H1 (cell line): ENCODE data around the gene ELMO1.

Experiments used
- CHD2 ChIP-seq: IDR thresholded peaks from 2 replicates; pipeline ENCODE4 v1.6.1; 2012; ENCODE audit warnings: low read length, improper control_type of control experiment
- EGR1 ChIP-seq: IDR thresholded peaks from 2 replicates; pipeline ENCODE4 v1.6.1; 2011; ENCODE audit warnings: low read depth, low read length, borderline replicate concordance
- POLR2A ChIP-seq, 2 experiments: IDR thresholded peaks; 1 replicate in 1 of 2; 2 replicates in 1 of 2; pipeline ENCODE4 v1.6.1; 2011; ENCODE audit warnings: low read depth in 2 of 2, low read length in 2 of 2, mild to moderate bottlenecking in 2 of 2; ENCODE audit errors: control extremely low read depth in 1 of 2
- RFX5 ChIP-seq: IDR thresholded peaks from 2 replicates; pipeline ENCODE4 v1.6.1; 2011; ENCODE audit warnings: low read depth, low read length, improper control_type of control experiment, borderline replicate concordance
- SAP30 ChIP-seq: fragments of 300-600 bp; sonication (generic); IDR thresholded peaks from 2 replicates; pipeline ENCODE4 v1.7.1; 2012; ENCODE audit warnings: low read length, moderate library complexity, mild to moderate bottlenecking, inconsistent platforms; ENCODE audit not compliant: insufficient read depth, insufficient replicate concordance
- TCF12 ChIP-seq: IDR thresholded peaks from 2 replicates; pipeline ENCODE4 v1.6.1; 2011; ENCODE audit warnings: low read depth, mild to moderate bottlenecking, low read length
- TF ChIP-seq, protein P1 (sequence below), 3 experiments: IDR thresholded peaks; 1 replicate in 2 of 3; 2 replicates in 1 of 3; pipeline versions ENCODE4 v1.5.1 to v1.6.1; 2011; ENCODE audit warnings: low read length in 3 of 3, mild to moderate bottlenecking in 3 of 3, inconsistent platforms in 2 of 3, low read depth in 1 of 3, moderate library complexity in 1 of 3; ENCODE audit not compliant: insufficient read depth in 1 of 3; ENCODE audit errors: control extremely low read depth in 1 of 3
- TF ChIP-seq, protein P2 (sequence below): IDR thresholded peaks from 2 replicates; pipeline ENCODE4 v1.6.1; 2011; ENCODE audit warnings: low read length, improper control_type of control experiment

DNA sequence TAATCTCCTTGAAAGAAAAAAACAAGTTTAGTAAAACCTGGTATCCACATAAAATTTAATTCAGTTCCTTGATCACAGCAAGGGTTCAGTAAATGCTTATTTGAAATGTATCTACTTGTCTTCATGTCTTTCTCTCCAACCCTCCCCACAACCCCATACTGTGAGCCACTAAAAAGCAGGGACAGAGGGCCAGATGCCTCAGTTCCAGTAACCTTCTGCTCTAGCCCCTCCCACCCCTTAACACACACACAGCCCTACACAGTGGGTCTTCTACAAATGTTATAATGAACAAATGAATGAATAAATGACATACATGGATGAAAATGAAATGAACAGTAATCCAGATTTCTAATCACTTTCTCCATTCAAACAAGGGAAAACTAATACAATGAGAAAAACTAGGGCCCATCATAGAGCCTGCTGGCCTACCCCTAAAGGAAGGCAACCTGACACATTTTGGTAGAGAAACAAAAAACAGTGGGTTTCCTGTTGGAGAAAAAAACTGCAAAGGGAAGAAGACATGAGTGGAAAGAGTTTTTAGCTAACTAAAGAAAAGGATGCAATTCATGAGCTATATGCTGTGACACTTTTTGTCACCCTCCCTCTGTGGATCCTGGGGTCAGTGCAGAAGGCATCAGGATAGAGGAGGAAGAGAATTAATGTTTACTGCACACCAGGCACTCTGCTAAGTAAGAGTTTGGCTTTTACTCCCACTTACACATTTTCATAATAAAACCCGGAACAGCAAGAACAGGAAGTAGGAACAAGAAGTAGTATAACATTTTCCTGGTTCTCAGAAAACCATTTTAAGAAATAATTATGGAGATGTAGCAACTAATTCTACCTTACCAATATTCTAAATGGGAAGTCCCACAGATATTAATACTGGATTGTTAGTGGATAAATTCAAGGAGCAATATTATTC lies 38.1 kb downstream of the ELMO1 start:
- TF ChIP-seq, protein P1, sequence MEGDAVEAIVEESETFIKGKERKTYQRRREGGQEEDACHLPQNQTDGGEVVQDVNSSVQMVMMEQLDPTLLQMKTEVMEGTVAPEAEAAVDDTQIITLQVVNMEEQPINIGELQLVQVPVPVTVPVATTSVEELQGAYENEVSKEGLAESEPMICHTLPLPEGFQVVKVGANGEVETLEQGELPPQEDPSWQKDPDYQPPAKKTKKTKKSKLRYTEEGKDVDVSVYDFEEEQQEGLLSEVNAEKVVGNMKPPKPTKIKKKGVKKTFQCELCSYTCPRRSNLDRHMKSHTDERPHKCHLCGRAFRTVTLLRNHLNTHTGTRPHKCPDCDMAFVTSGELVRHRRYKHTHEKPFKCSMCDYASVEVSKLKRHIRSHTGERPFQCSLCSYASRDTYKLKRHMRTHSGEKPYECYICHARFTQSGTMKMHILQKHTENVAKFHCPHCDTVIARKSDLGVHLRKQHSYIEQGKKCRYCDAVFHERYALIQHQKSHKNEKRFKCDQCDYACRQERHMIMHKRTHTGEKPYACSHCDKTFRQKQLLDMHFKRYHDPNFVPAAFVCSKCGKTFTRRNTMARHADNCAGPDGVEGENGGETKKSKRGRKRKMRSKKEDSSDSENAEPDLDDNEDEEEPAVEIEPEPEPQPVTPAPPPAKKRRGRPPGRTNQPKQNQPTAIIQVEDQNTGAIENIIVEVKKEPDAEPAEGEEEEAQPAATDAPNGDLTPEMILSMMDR (IDR thresholded peaks at IDR 0.05; ENCODE audit: control extremely low read depth in 1 of 3, insufficient read depth in 1 of 3, low read depth in 1 of 3, low read length in 3 of 3), result no peak
- TF ChIP-seq TCF12 (no peak), POLR2A (IDR thresholded peaks at IDR 0.05; ENCODE audit: control extremely low read depth in 1 of 2, low read depth in 2 of 2, low read length in 2 of 2) (no peak), RFX5 (no peak), EGR1 (no peak), SAP30 (no peak), CHD2 (no peak)
- TF ChIP-seq, protein P2, sequence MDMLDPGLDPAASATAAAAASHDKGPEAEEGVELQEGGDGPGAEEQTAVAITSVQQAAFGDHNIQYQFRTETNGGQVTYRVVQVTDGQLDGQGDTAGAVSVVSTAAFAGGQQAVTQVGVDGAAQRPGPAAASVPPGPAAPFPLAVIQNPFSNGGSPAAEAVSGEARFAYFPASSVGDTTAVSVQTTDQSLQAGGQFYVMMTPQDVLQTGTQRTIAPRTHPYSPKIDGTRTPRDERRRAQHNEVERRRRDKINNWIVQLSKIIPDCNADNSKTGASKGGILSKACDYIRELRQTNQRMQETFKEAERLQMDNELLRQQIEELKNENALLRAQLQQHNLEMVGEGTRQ, result no peak
